HepG2 (cell line): ENCODE measurements around the gene EREG.

Experiments used
- ATF7 ChIP-seq, 2 experiments: fragments of 450-650 bp in 1 of 2; sonication (generic) in 1 of 2; formaldehyde crosslinking in 1 of 2; IDR thresholded peaks; 2 replicates each; pipeline versions ENCODE4 v1.4.0 to v1.6.1; 2016 to 2020; ENCODE audit warnings: antibody characterized with exemption in 1 of 2, mild to moderate bottlenecking in 1 of 2, missing genetic modification reagents in 1 of 2
- BRF2 ChIP-seq: sonication (generic); formaldehyde crosslinking; IDR thresholded peaks from 2 replicates; pipeline ENCODE4 v1.8.1; 2022; ENCODE audit warnings: mild to moderate bottlenecking, missing genetic modification reagents
- EP300 ChIP-seq, 3 experiments: sonication (generic) in 1 of 3; formaldehyde crosslinking in 1 of 3; IDR thresholded peaks; 2 replicates each; pipeline versions ENCODE4 v1.5.1 to v1.6.1; 2011 to 2020; ENCODE audit warnings: low read depth in 2 of 3, low read length in 2 of 3, borderline replicate concordance in 1 of 3, improper control_type of control experiment in 1 of 3, mild to moderate bottlenecking in 1 of 3, missing genetic modification reagents in 1 of 3, moderate library complexity in 1 of 3
- EZH2 ChIP-seq: conservative IDR thresholded peaks from 2 replicates; pipeline ENCODE4 v1.6.1; 2012; ENCODE audit warnings: mild to moderate bottlenecking, low read depth, low read length, moderate library complexity
- KAT7 ChIP-seq: IDR thresholded peaks from 2 replicates; pipeline ENCODE4 v1.6.1; 2018; ENCODE audit warnings: borderline replicate concordance, missing compliant biosample characterization
- MED1 ChIP-seq: sonication (generic); formaldehyde crosslinking; IDR thresholded peaks from 2 replicates; pipeline ENCODE4 v1.4.0; 2020; ENCODE audit warnings: missing genetic modification reagents
- NR3C1 ChIP-seq: sonication (generic); formaldehyde crosslinking; IDR thresholded peaks from 2 replicates; pipeline ENCODE4 v1.4.0; 2020; ENCODE audit warnings: missing genetic modification reagents
- RFX1 ChIP-seq: fragments of 450-650 bp; IDR thresholded peaks from 2 replicates; pipeline ENCODE4 v1.6.1; 2017
- ZNF280D ChIP-seq: sonication (generic); formaldehyde crosslinking; IDR thresholded peaks from 2 replicates; pipeline ENCODE4 v1.5.1; 2020; ENCODE audit warnings: mild to moderate bottlenecking, missing genetic modification reagents
- ZNF674 ChIP-seq: sonication (generic); formaldehyde crosslinking; IDR thresholded peaks from 2 replicates; pipeline ENCODE4 v1.5.0; 2020; ENCODE audit warnings: low read depth, mild to moderate bottlenecking, missing genetic modification reagents
- ZSCAN5A ChIP-seq: sonication (generic); formaldehyde crosslinking; IDR thresholded peaks from 2 replicates; pipeline ENCODE4 v1.8.0; 2022; ENCODE audit warnings: mild to moderate bottlenecking, missing genetic modification reagents, borderline replicate concordance

- TF ChIP-seq BRF2 (no peak), EP300 (IDR thresholded peaks at IDR 0.05; ENCODE audit: low read depth in 2 of 2, low read length in 2 of 2) (no peak), EP300 (CRISPR knock-in tag; IDR thresholded peaks at IDR 0.05; ENCODE audit: borderline replicate concordance) (no peak), ATF7 (IDR thresholded peaks at IDR 0.05) (no peak), ATF7 (CRISPR knock-in tag; IDR thresholded peaks at IDR 0.05) (no peak), KAT7 (CRISPR knock-in tag) (no peak), ZNF280D (CRISPR knock-in tag) (no peak), MED1 (CRISPR knock-in tag) (no peak), ZSCAN5A (CRISPR knock-in tag) (no peak), NR3C1 (CRISPR knock-in tag) (no peak), EZH2 (no peak), RFX1 (no peak), ZNF674 (CRISPR knock-in tag) (no peak)
Observed at GRCh38 chr4:74389494-74389893, 24.5 kb downstream of the EREG start.
